Bronchial epithelial cell (primary cell): ENCODE results near the gene PDE1C. TPM values are rescaled to one million over a fixed set of nuclear protein-coding genes. Genes with fewer than 3 reads are reported as not detected.

Experiments
- DNase-seq: peaks from one replicate; pipeline ENCODE4 v3.0.0-alpha.2; 2010; ENCODE audit warnings: low read depth
- FAIRE-seq: peaks from 2 replicates; lab custom pipeline; 2011; peaks lifted over from hg19 to GRCh38; lab: Jason Lieb, UNC
- H3K27me3 ChIP-seq: 2 replicates; pipeline ENCODE4 v1.5.1; 2011; ENCODE audit warnings: low read length; ENCODE audit not compliant: control insufficient read depth, insufficient read depth
- H3K36me3 ChIP-seq: 2 replicates; pipeline ENCODE4 v1.5.1; 2011; ENCODE audit warnings: low read length; ENCODE audit not compliant: control insufficient read depth, insufficient read depth
- H3K4me3 ChIP-seq: 2 replicates; pipeline ENCODE4 v1.5.1; 2011; ENCODE audit warnings: mild to moderate bottlenecking, low read depth, low read length, control low read depth
- total RNA-seq: library from RNA; depleted of rRNA; stranded (reverse); fragments of >200 nt; gene quantifications from 2 replicates; pipeline ENCODE4 v1.2.1, GENCODE V29; 2014
- TF ChIP-seq, protein P1 (sequence below): IDR thresholded peaks from 2 replicates; pipeline ENCODE4 v1.5.1; 2011; ENCODE audit warnings: mild to moderate bottlenecking, moderate library complexity, low read length, control low read depth, inconsistent platforms; ENCODE audit not compliant: insufficient read depth, severe bottlenecking

The PDE1C gene
- total RNA-seq, 1 donor from 2014 or later, result not detected

DNA sequence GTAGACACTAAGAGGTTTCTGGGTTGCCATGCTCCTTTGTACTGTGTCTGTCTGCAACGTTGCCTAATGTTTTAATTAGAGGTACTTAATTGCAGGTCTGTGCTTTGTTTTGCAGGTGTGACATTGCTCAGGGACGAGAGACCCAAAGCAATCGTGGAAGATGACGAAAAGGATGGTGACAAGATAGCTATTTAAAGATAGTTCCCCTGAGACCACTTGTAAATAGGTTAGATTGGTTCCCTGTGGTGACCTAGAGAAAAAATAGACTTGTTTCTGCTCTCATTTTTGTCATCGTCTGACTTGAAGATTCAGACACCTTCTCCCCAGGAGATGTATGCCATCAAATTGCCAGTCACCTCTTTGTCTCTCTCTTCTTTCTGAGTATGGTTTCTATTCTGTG, 363.1 kb downstream of the PDE1C start:
- TF ChIP-seq, protein P1, sequence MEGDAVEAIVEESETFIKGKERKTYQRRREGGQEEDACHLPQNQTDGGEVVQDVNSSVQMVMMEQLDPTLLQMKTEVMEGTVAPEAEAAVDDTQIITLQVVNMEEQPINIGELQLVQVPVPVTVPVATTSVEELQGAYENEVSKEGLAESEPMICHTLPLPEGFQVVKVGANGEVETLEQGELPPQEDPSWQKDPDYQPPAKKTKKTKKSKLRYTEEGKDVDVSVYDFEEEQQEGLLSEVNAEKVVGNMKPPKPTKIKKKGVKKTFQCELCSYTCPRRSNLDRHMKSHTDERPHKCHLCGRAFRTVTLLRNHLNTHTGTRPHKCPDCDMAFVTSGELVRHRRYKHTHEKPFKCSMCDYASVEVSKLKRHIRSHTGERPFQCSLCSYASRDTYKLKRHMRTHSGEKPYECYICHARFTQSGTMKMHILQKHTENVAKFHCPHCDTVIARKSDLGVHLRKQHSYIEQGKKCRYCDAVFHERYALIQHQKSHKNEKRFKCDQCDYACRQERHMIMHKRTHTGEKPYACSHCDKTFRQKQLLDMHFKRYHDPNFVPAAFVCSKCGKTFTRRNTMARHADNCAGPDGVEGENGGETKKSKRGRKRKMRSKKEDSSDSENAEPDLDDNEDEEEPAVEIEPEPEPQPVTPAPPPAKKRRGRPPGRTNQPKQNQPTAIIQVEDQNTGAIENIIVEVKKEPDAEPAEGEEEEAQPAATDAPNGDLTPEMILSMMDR, result no peak
- no peak overlapping the region for H3K4me3 ChIP-seq
- no peak for DNase-seq
- FAIRE-seq, result no peak
- no peaks in the 10 kb centered on the region for H3K27me3 ChIP-seq
- no peaks in the 10 kb centered on the region for H3K36me3 ChIP-seq

DNA sequence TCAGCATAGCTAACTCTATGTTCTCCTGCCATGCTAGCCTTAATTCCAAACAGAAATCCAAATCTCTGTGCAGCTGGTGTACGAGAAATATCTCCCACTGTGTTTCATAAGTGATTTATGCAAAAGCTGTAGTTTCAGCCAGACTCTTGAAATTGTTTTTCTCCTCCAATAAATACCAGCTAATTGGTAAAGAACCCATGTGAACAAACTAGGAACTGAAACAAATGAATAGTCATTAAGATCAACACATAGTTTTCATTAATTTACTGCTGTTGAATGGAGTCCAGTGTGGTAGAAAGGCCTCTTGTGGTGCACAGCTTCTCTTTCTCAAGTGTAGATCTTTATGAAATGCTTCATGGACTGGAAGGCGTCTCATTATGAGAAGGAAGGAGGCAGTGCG, 364.8 kb downstream of the PDE1C start:
- Histone ChIP-seq H3K27me3 (no peaks in the 10 kb centered on the region), H3K4me3 (no peak overlapping the region), H3K36me3 (no peaks in the 10 kb centered on the region)
- no peak for FAIRE-seq
- TF ChIP-seq, protein P1, result no peak
- DNase-seq, result no peak

DNA sequence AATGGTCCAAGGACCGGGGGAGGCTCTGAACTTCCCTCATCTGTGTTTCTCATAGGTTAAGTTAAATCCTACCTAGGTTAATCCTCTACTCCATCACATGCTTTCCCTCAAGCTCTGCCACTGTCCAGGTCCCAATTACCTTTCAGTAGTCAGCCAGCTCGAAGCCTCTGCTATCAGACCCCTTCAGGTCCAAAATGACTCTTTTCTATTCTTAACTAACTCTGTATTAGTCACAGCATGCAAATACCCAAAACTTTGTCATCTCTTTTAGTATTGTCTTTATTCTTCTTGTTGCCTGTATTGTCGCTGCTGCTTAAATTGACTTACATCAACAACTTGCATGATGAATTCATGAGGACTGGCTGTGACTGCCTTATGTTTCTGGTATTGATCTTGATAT, 367.9 kb downstream of the PDE1C start:
- DNase-seq (no peak), FAIRE-seq (no peak)
- no peak overlapping the region for H3K4me3 ChIP-seq
- TF ChIP-seq, protein P1, result no peak
- H3K27me3 ChIP-seq, result no peaks in the 10 kb centered on the region
- no peaks in the 10 kb centered on the region for H3K36me3 ChIP-seq
